Gastroesophageal sphincter (tissue), 4 donors: Measurements from ENCODE around the gene C1QB. TPM values are rescaled to one million over a fixed set of nuclear protein-coding genes. Genes with fewer than 3 reads are reported as not detected.
A peak's percentile ranks its signal among the peaks of the same experiment; 100 is the strongest.

Source experiments
- ATAC-seq: fragments of 150-250 bp; one replicate; pipeline ENCODE4 v1.9.1; 2016; ENCODE audit warnings: mild to moderate bottlenecking, moderate library complexity
- H3K27ac ChIP-seq, 4 donors: fragments of 200-600 bp; sonication (generic) in 3 of 4; 1 replicate in 3 of 4; 2 replicates in 1 of 4; pipeline ENCODE4 v1.5.1; 2016 to 2019
- H3K27me3 ChIP-seq: fragments of 200-600 bp; sonication (generic); one replicate; pipeline ENCODE4 v1.5.1; 2019
- H3K36me3 ChIP-seq, 2 donors: fragments of 200-600 bp; sonication (generic); one replicate each; pipeline ENCODE4 v1.5.1; 2019; ENCODE audit warnings: control low read depth in 1 of 2
- H3K4me1 ChIP-seq, 3 donors: fragments of 200-600 bp; sonication (generic); 1 replicate in 2 of 3; 2 replicates in 1 of 3; pipeline ENCODE4 v1.5.1; 2016 to 2019; ENCODE audit warnings: control low read depth in 2 of 3
- H3K4me3 ChIP-seq, 2 donors: fragments of 200-600 bp; sonication (generic); one replicate each; pipeline ENCODE4 v1.5.1; 2019; ENCODE audit warnings: mild to moderate bottlenecking in 1 of 2, moderate library complexity in 1 of 2
- H3K9me3 ChIP-seq, 3 donors: fragments of 200-600 bp; sonication (generic); one replicate each; pipeline ENCODE4 v1.5.1; 2017 to 2019; ENCODE audit warnings: control low read depth in 2 of 3
- CTCF ChIP-seq, 4 experiments: fragments of 200-600 bp in 2 of 4; fragments of 450-650 bp in 2 of 4; sonication (generic) in 1 of 4; IDR thresholded peaks; one replicate each; pipeline ENCODE4 v1.5.1; 2017 to 2019; ENCODE audit warnings: antibody characterized with exemption in 4 of 4, mild to moderate bottlenecking in 2 of 4, moderate library complexity in 2 of 4
- EP300 ChIP-seq: sonication (generic); formaldehyde crosslinking; IDR thresholded peaks from one replicate; pipeline ENCODE4 v1.6.1; 2017; ENCODE audit warnings: antibody characterized with exemption, mild to moderate bottlenecking
- POLR2A ChIP-seq, 2 donors: fragments of 450-650 bp; IDR thresholded peaks; one replicate each; pipeline ENCODE4 v1.6.1; 2017; ENCODE audit warnings: antibody characterized with exemption in 2 of 2, mild to moderate bottlenecking in 2 of 2, moderate library complexity in 1 of 2
- POLR2AphosphoS5 ChIP-seq: sonication (generic); formaldehyde crosslinking; IDR thresholded peaks from one replicate; pipeline ENCODE4 v1.6.1; 2017; ENCODE audit warnings: antibody characterized with exemption
- WGBS, 2 donors: methylation state at CpG; one replicate each; pipeline ENCODE4 v1.1.5; 2018; ENCODE audit warnings: low coverage in 1 of 2; 5-methylcytosine and 5-hydroxymethylcytosine counted together
- small RNA-seq, 4 donors: library from RNA; depleted of rRNA; stranded (forward); fragments of <200 nt; gene quantifications; one replicate each; pipeline ENCODE3, GENCODE V24; 2016
- total RNA-seq, 4 donors: library from RNA; depleted of rRNA; stranded (reverse); fragments of >200 nt; gene quantifications; one replicate each; pipeline ENCODE4 v1.1.0, GENCODE V29; 2016

Gene C1QB
- total RNA-seq, 4 donors from 2014 or later = 37.0 to 607 (median 249) TPM

- Histone ChIP-seq H3K4me1 (peaks cover 0 to 26% (median 7%) of the 10 kb centered on the region in 3 donors), H3K4me3 (peak overlapping the region in 1 of 2 donors; percentile 54), H3K36me3 (no peaks in the 10 kb centered on the region), H3K9me3 (no peaks in the 10 kb centered on the region), H3K27ac (no peak overlapping the region), H3K27me3 (peaks cover 54% of the 10 kb centered on the region)
- TF ChIP-seq EP300 (no peak), CTCF (IDR thresholded peaks at IDR 0.05) (no peak), POLR2A (IDR thresholded peaks at IDR 0.05) (no peak), POLR2AphosphoS5 (no peak)
- WGBS, 2 donors = 0 to 19% methylated on average over 3 to 6 of the region's 50 CpGs
- peak; percentile 74 for ATAC-seq
Observed at GRCh38 chr1:22709891-22710700, 57.1 kb downstream of the C1QB start.

- peak; percentile 85 for ATAC-seq
- peak within 1 kb of the TSS in 1 of 4 donors; percentile 40 for H3K27ac ChIP-seq
- H3K4me1 ChIP-seq = peaks cover 0 to 26% (median 7%) of the 10 kb centered on the region in 3 donors
- no CpG with 5 or more reads among the region's 55 CpGs for WGBS, 2 donors
- peak within 1 kb of the TSS in 1 of 2 donors; percentile 54 for H3K4me3 ChIP-seq
- no peaks in the 10 kb centered on the region for H3K9me3 ChIP-seq
- no peaks in the 10 kb centered on the region for H3K36me3 ChIP-seq
- no peak for TF ChIP-seq CTCF (IDR thresholded peaks at IDR 0.05)
- no peak for TF ChIP-seq POLR2A (IDR thresholded peaks at IDR 0.05)
- no peak for TF ChIP-seq POLR2AphosphoS5
- TF ChIP-seq EP300 = no peak
- peaks cover 54% of the 10 kb centered on the region for H3K27me3 ChIP-seq
Observed at GRCh38 chr1:22710701-22711049, 57.6 kb downstream of the C1QB start, which contains the start of gene EPHB2. EPHB2 (plus strand) TSS chr1:22710839; CDS start chr1:22710983, 144 bp downstream.

- no peaks in the 10 kb centered on the region for H3K9me3 ChIP-seq
- H3K4me3 ChIP-seq = peak overlapping the region in 1 of 2 donors; percentile 54
- no CpG with 5 or more reads among the region's 60 CpGs for WGBS, 2 donors
- TF ChIP-seq CTCF (IDR thresholded peaks at IDR 0.05) (no peak), POLR2A (IDR thresholded peaks at IDR 0.05) (no peak), POLR2AphosphoS5 (no peak), EP300 (no peak)
- no peaks in the 10 kb centered on the region for H3K36me3 ChIP-seq
- H3K4me1 ChIP-seq = peaks cover 0 to 26% (median 7%) of the 10 kb centered on the region in 3 donors
- no peak for ATAC-seq
- H3K27me3 ChIP-seq = peaks cover 58% of the 10 kb centered on the region
- H3K27ac ChIP-seq = peak overlapping the region in 1 of 4 donors; percentile 40
Observed at GRCh38 chr1:22711071-22711470, 58.0 kb downstream of the C1QB start.

Small RNA genes within 50 kb of the gene (small RNA-seq; reads per million reads assigned to genes)
- gene MIR6127 = 0 reads per million in 4 donors

Other genes with a start within 250 kb of the C1QB start
- gene ZBTB40, start 201.4 kb upstream of the C1QB start, total RNA-seq = 10 to 100 TPM; 13.8 to 28.2 (median 18.4) TPM
- gene EPHA8, start 89.7 kb upstream of the C1QB start, total RNA-seq = under 1 TPM in 3 of 4 donors, not detected in 1; 0.08 to 0.37 (median 0.13) TPM
- 100 to 1,000 TPM in 3 of 4 donors, 10 to 100 TPM in 1; 22.6 to 453 (median 190) TPM for gene C1QA, start 16.6 kb upstream of the C1QB start, total RNA-seq
- gene C1QC, start 9.6 kb upstream of the C1QB start, total RNA-seq = 100 to 1,000 TPM in 2 of 4 donors, 10 to 100 TPM in 2; 23.0 to 395 (median 169) TPM
- 1 to 10 TPM; 2.0 to 5.9 (median 2.6) TPM for gene EPHB2, start 57.6 kb downstream of the C1QB start, total RNA-seq